A673 (cell line): ENCODE measurements around the gene METTL8. TPM values are rescaled to one million over a fixed set of nuclear protein-coding genes. Genes with fewer than 3 reads are reported as not detected.

Source experiments
- BruUV-seq: library from RNA; stranded (reverse); fragments of 400-500 nt; replicated peaks from 2 replicates; lab custom pipeline; 2021; lab: Mats Ljungman, UMichigan
- CTCF ChIA-PET: fragments of 300-600 bp; sonication (Branson Sonifier 250); formaldehyde crosslinking; loops from one replicate; lab custom pipeline; 2022; ENCODE audit warnings: antibody characterized with exemption; lab: Charles Lee
- POLR2A ChIA-PET: fragments of 300-600 bp; sonication (Branson Sonifier 250); formaldehyde crosslinking; loops from one replicate; lab custom pipeline; 2022; ENCODE audit warnings: antibody characterized with exemption; ENCODE audit not compliant: low non-redundant PET; lab: Charles Lee
- DNase-seq: peaks from one replicate; pipeline ENCODE4 v3.0.0-alpha.2; 2015; ENCODE audit warnings: low spot score
- H3K27ac ChIP-seq: fragments of 200-600 bp; sonication (generic); 2 replicates; pipeline ENCODE4 v1.5.1; 2016; ENCODE audit warnings: mixed run types, low read depth, mild to moderate bottlenecking, mixed read lengths, antibody characterized with exemption, low read length; ENCODE audit not compliant: poor library complexity, severe bottlenecking
- H3K27me3 ChIP-seq: fragments of 200-600 bp; sonication (generic); replicated peaks from 2 replicates; pipeline ENCODE4 v1.6.1; 2017; ENCODE audit warnings: mixed run types, low read depth, mild to moderate bottlenecking, mixed read lengths, antibody characterized with exemption, low read length; ENCODE audit not compliant: insufficient read depth, poor library complexity
- H3K36me3 ChIP-seq: fragments of 200-600 bp; sonication (generic); 2 replicates; pipeline ENCODE4 v1.6.1; 2016; ENCODE audit warnings: mixed run types, mild to moderate bottlenecking, mixed read lengths, antibody characterized with exemption, low read length; ENCODE audit not compliant: insufficient read depth, poor library complexity, severe bottlenecking
- H3K4me1 ChIP-seq: fragments of 200-600 bp; sonication (generic); 2 replicates; pipeline ENCODE4 v1.6.1; 2017; ENCODE audit warnings: mixed run types, mild to moderate bottlenecking, mixed read lengths, antibody characterized with exemption, low read length; ENCODE audit not compliant: insufficient read depth, poor library complexity, severe bottlenecking
- H3K4me3 ChIP-seq: fragments of 200-600 bp; sonication (generic); 2 replicates; pipeline ENCODE4 v1.5.1; 2016; ENCODE audit warnings: low read depth, mixed run types, mild to moderate bottlenecking, mixed read lengths, low read length; ENCODE audit not compliant: poor library complexity, severe bottlenecking
- H3K9me3 ChIP-seq: fragments of 200-600 bp; sonication (generic); 2 replicates; pipeline ENCODE4 v1.6.1; 2016; ENCODE audit warnings: mixed run types, low read depth, mild to moderate bottlenecking, mixed read lengths, antibody characterized with exemption, low read length; ENCODE audit not compliant: poor library complexity, severe bottlenecking
- EZH2 ChIP-seq: fragments of 200-600 bp; sonication (generic); IDR thresholded peaks from 2 replicates; pipeline ENCODE4 v1.6.1; 2017; ENCODE audit warnings: borderline replicate concordance, low read depth, mild to moderate bottlenecking, mixed read lengths, antibody characterized with exemption, low read length; ENCODE audit not compliant: poor library complexity, severe bottlenecking
- intact Hi-C: fragments of 100-400 bp; cut with micrococcal nuclease; formaldehyde crosslinking; loops from one replicate; pipeline ENCODE4 v1.10.0; 2022; ENCODE audit not compliant: unreplicated experiment
- total RNA-seq: library from RNA; stranded (reverse); gene quantifications from 2 replicates; pipeline ENCODE4 v1.2.3, GENCODE V29; 2021
- TF ChIP-seq, protein P1 (sequence below): fragments of 300-800, 200-600 bp; sonication (generic); conservative IDR thresholded peaks from 2 replicates; pipeline ENCODE4 v1.5.1; 2017; ENCODE audit warnings: low read depth, mild to moderate bottlenecking, antibody characterized with exemption, low read length, moderate library complexity, mixed read lengths

The METTL8 gene
- total RNA-seq, 1 experiment from 2014 or later, result 33.5 TPM

DNA sequence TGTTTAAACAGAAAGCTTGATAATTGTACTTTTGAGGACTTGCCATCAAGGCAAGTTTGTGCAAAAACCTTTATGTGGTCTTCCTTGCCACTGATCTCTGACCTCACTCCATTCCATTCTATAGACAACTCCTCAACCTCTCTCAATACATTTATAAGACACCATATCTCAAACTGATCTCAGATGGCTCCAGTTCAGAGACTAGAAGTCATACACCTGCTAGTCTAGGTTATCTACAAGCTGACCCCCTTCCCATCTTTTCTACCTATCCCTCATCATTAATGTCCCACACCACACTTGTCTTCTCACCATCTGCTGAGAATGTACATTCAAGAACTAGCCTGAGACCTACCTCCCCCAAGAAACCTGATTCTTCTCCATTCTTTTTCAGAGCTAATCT lies 113.1 kb downstream of the METTL8 start:
- TF ChIP-seq, protein P1, sequence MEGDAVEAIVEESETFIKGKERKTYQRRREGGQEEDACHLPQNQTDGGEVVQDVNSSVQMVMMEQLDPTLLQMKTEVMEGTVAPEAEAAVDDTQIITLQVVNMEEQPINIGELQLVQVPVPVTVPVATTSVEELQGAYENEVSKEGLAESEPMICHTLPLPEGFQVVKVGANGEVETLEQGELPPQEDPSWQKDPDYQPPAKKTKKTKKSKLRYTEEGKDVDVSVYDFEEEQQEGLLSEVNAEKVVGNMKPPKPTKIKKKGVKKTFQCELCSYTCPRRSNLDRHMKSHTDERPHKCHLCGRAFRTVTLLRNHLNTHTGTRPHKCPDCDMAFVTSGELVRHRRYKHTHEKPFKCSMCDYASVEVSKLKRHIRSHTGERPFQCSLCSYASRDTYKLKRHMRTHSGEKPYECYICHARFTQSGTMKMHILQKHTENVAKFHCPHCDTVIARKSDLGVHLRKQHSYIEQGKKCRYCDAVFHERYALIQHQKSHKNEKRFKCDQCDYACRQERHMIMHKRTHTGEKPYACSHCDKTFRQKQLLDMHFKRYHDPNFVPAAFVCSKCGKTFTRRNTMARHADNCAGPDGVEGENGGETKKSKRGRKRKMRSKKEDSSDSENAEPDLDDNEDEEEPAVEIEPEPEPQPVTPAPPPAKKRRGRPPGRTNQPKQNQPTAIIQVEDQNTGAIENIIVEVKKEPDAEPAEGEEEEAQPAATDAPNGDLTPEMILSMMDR, result no peak
- TF ChIP-seq EZH2, result no peak
- Histone ChIP-seq H3K27me3 (no peaks in the 10 kb centered on the region), H3K9me3 (no peaks in the 10 kb centered on the region), H3K4me1 (peaks cover 22% of the 10 kb centered on the region), H3K36me3 (no peaks in the 10 kb centered on the region), H3K4me3 (no peak overlapping the region), H3K27ac (no peak overlapping the region)
- DNase-seq, result no peak
- BruUV-seq, result TSS peak; percentile 8
- POLR2A ChIA-PET, result no interaction called here
- CTCF ChIA-PET, result no interaction called here
- intact Hi-C loops, result no loop called here

DNA sequence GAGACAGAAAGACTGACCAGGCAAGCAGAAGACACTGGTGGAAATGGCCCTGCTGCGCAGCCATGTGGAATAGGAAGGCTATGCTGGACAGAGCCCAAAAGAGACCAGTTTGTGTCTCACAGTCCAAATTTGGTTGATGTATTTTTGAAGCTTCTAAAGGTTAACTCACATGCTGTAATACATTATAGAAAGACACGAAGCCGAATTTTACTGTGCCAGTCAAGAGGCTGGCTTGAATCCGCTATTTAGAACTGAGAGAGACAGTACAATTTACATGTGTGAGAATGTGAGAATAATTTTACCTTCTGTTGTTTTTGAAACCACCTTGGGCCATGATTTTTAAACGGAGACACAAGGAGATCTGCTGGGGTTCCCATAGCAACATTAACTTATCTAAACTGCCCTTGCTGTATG lies 113.6 kb downstream of the METTL8 start:
- Histone ChIP-seq H3K27ac (no peak overlapping the region), H3K4me3 (no peak overlapping the region), H3K4me1 (peaks cover 22% of the 10 kb centered on the region), H3K9me3 (no peaks in the 10 kb centered on the region), H3K27me3 (no peaks in the 10 kb centered on the region), H3K36me3 (no peaks in the 10 kb centered on the region)
- no peak for DNase-seq
- intact Hi-C loops, result no loop called here
- ChIA-PET CTCF (no interaction called here), POLR2A (no interaction called here)
- BruUV-seq, result no TSS peak
- no peak for TF ChIP-seq EZH2
- TF ChIP-seq, protein P1, result no peak

DNA sequence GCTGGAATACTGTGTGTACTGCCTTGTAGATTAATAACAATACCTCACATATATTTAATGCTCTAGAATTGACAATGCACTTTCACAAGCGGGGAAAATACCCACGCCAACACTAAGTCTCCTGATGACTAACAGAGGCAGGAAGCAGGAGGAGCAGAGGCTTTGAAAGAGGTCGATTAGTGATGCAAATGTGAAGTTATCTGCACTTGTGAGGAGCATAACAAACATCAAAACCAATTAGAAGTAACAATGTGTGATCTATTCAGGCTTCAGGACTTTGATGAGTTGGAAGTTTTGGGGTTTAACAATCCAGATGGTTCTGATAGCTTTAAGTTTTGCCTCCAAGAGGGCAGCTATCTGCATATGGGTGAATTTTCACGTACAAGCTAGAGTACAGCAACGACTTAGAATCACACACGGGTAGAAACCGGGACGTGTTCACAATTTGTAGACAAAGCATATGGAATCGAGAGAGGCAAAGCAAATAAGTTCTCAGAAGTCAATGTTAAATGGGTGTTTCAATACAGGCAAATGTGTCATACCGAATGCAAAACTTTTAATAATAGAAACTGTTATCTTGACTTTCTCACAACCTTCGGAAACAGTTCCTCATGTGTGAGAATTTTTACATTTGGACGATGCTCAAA lies 114.5 kb downstream of the METTL8 start:
- Histone ChIP-seq H3K27ac (peak overlapping the region; percentile 53), H3K27me3 (no peaks in the 10 kb centered on the region), H3K4me1 (peaks cover 22% of the 10 kb centered on the region), H3K36me3 (no peaks in the 10 kb centered on the region), H3K4me3 (no peak overlapping the region), H3K9me3 (no peaks in the 10 kb centered on the region)
- BruUV-seq, result no TSS peak
- no peak for TF ChIP-seq EZH2
- TF ChIP-seq, protein P1, result no peak
- ChIA-PET POLR2A (no interaction called here), CTCF (interaction anchor here (0.6 kb wide), 1 partner anchor 208 kb away, joined by 3 read pairs; no protein-coding TSS in a partner anchor)
- intact Hi-C loops, result loop anchor here (5.0 kb wide), 1 partner anchor 98 kb away; no protein-coding TSS in a partner anchor
- peak; percentile 77 for DNase-seq
